Ascending aorta (tissue), 2 donors: ENCODE measurements around the gene KIAA0753. TPM values are rescaled to one million over a fixed set of nuclear protein-coding genes. Genes with fewer than 3 reads are reported as not detected.

Experiments
- DNase-seq, 2 donors: peaks; one replicate each; pipeline ENCODE4 v3.0.0-alpha.2; 2019; ENCODE audit warnings: low spot score in 2 of 2
- H3K27ac ChIP-seq, 2 donors: fragments of 200-600 bp; sonication (generic); one replicate each; pipeline ENCODE4 v1.5.1; 2016 to 2017; ENCODE audit warnings: mild to moderate bottlenecking in 1 of 2
- H3K27me3 ChIP-seq: fragments of 200-600 bp; sonication (generic); one replicate; pipeline ENCODE4 v1.5.1; 2017
- H3K36me3 ChIP-seq, 2 donors: fragments of 200-600 bp; sonication (generic); one replicate each; pipeline ENCODE4 v1.5.1; 2016
- H3K4me1 ChIP-seq, 2 donors: fragments of 200-600 bp; sonication (generic); one replicate each; pipeline ENCODE4 v1.5.1; 2016 to 2017; ENCODE audit warnings: mild to moderate bottlenecking in 1 of 2
- H3K4me3 ChIP-seq, 2 donors: fragments of 200-600 bp; sonication (generic); one replicate each; pipeline ENCODE4 v1.5.1; 2016 to 2017; ENCODE audit warnings: mild to moderate bottlenecking in 1 of 2
- H3K9me3 ChIP-seq, 2 donors: fragments of 200-600 bp; sonication (generic); one replicate each; pipeline ENCODE4 v1.5.1; 2016
- CTCF ChIP-seq, 3 experiments: fragments of 200-600 bp in 2 of 3; fragments of 450-650 bp in 1 of 3; sonication (generic) in 2 of 3; IDR thresholded peaks; one replicate each; pipeline ENCODE4 v1.5.1; 2016 to 2019; ENCODE audit warnings: antibody characterized with exemption in 3 of 3, mild to moderate bottlenecking in 1 of 3, moderate library complexity in 1 of 3
- intact Hi-C: fragments of 100-400 bp; cut with DNase I; formaldehyde crosslinking; loops from one replicate; pipeline ENCODE4 v1.15.1; 2023
- total RNA-seq: library from RNA; depleted of rRNA; stranded (reverse); fragments of >200 nt; gene quantifications from one replicate; pipeline ENCODE4 v1.1.0, GENCODE V29; 2016

The KIAA0753 gene
- total RNA-seq, 1 donor from 2014 or later, result 2.9 TPM

- no peak for TF ChIP-seq CTCF (IDR thresholded peaks at IDR 0.05)
- Histone ChIP-seq H3K4me1 (no peaks in the 10 kb centered on the region), H3K4me3 (no peak overlapping the region), H3K27ac (no peak overlapping the region), H3K36me3 (no peaks in the 10 kb centered on the region), H3K27me3 (no peaks in the 10 kb centered on the region), H3K9me3 (no peaks in the 10 kb centered on the region)
- DNase-seq, result no peak
- intact Hi-C loops, result no loop called here
Measured at GRCh38 chr17:6679241-6679640, 38.7 kb upstream of the KIAA0753 start.

- Histone ChIP-seq H3K36me3 (no peaks in the 10 kb centered on the region), H3K9me3 (no peaks in the 10 kb centered on the region), H3K4me1 (no peaks in the 10 kb centered on the region), H3K4me3 (no peak overlapping the region), H3K27me3 (no peaks in the 10 kb centered on the region), H3K27ac (no peak overlapping the region)
- no peak for TF ChIP-seq CTCF (IDR thresholded peaks at IDR 0.05)
- intact Hi-C loops, result no loop called here
- no peak for DNase-seq
Measured at GRCh38 chr17:6677946-6678345, 37.4 kb upstream of the KIAA0753 start.

GRCh38 chr17:6677158-6677831 lies 36.8 kb upstream of the KIAA0753 start:
- H3K36me3 ChIP-seq, result no peaks in the 10 kb centered on the region
- no peaks in the 10 kb centered on the region for H3K9me3 ChIP-seq
- no peak overlapping the region for H3K27ac ChIP-seq
- intact Hi-C loops, result no loop called here
- H3K27me3 ChIP-seq, result no peaks in the 10 kb centered on the region
- no peak for DNase-seq
- no peak for TF ChIP-seq CTCF (IDR thresholded peaks at IDR 0.05)
- no peak overlapping the region for H3K4me3 ChIP-seq
- no peaks in the 10 kb centered on the region for H3K4me1 ChIP-seq

- H3K4me3 ChIP-seq, result no peak overlapping the region
- intact Hi-C loops, result no loop called here
- DNase-seq, result no peak
- TF ChIP-seq CTCF (IDR thresholded peaks at IDR 0.05), result no peak
- H3K27ac ChIP-seq, result no peak overlapping the region
- no peaks in the 10 kb centered on the region for H3K4me1 ChIP-seq
- no peaks in the 10 kb centered on the region for H3K9me3 ChIP-seq
- H3K36me3 ChIP-seq, result no peaks in the 10 kb centered on the region
- H3K27me3 ChIP-seq, result no peaks in the 10 kb centered on the region
Measured at GRCh38 chr17:6676802-6677157, 36.3 kb upstream of the KIAA0753 start.

- DNase-seq, result no peak
- intact Hi-C loops, result no loop called here
- H3K9me3 ChIP-seq, result no peaks in the 10 kb centered on the region
- H3K27ac ChIP-seq, result no peak overlapping the region
- H3K4me1 ChIP-seq, result no peaks in the 10 kb centered on the region
- H3K4me3 ChIP-seq, result no peak overlapping the region
- no peaks in the 10 kb centered on the region for H3K36me3 ChIP-seq
- no peak for TF ChIP-seq CTCF (IDR thresholded peaks at IDR 0.05)
- H3K27me3 ChIP-seq, result no peaks in the 10 kb centered on the region
Measured at GRCh38 chr17:6675201-6675825, 34.8 kb upstream of the KIAA0753 start.
